K562 (cell line): ENCODE data around the gene DPAGT1. TPM values are rescaled to one million over a fixed set of nuclear protein-coding genes. Genes with fewer than 3 reads are reported as not detected.

Experiments used
- ARNT ChIP-seq, 2 experiments: fragments of 450-650 bp; IDR thresholded peaks; 2 replicates each; pipeline ENCODE4 v1.6.1; 2016; ENCODE audit warnings: mild to moderate bottlenecking in 1 of 2
- BCL6 ChIP-seq: fragments of 250-450 bp; sonication (Bioruptor Pico); IDR thresholded peaks from 2 replicates; pipeline ENCODE4 v1.4.0; 2020
- CHD7 ChIP-seq: fragments of 200-600 bp; sonication (generic); IDR thresholded peaks from one replicate; pipeline ENCODE4 v1.6.1; 2012; ENCODE audit warnings: mild to moderate bottlenecking, low read depth, low read length, inconsistent platforms
- LCOR ChIP-seq: sonication (generic); formaldehyde crosslinking; IDR thresholded peaks from 2 replicates; pipeline ENCODE4 v1.8.0; 2022; ENCODE audit warnings: mild to moderate bottlenecking, missing genetic modification reagents
- PTTG1 ChIP-seq: fragments of 450-650 bp; IDR thresholded peaks from 2 replicates; pipeline ENCODE4 v1.6.1; 2016; ENCODE audit warnings: low read depth, mild to moderate bottlenecking, missing genetic modification characterization, missing compliant biosample characterization
- SMARCA5 ChIP-seq: fragments of 450-650 bp; IDR thresholded peaks from 2 replicates; pipeline ENCODE4 v1.6.1; 2016
- ZNF407 ChIP-seq: fragments of 450-650 bp; IDR thresholded peaks from 2 replicates; pipeline ENCODE4 v1.6.1; 2016; ENCODE audit warnings: low read depth
- polyA plus RNA-seq, 8 experiments: library from polyadenylated mRNA; depleted of rRNA in 4 of 8; stranded (reverse) in 5 of 8; unstranded in 3 of 8; fragments of >200 nt; fragmentation: Nextera tagmentation in 2 of 8; fragmentation: Illumina TruSeq in 1 of 8; extraction: Ambion mirVana in 2 of 8; extraction: Trizol in 1 of 8; gene quantifications; 2 replicates each; pipeline versions ENCODE4 v1.2.1 to v1.2.3, GENCODE V29; 2011 to 2014; ENCODE audit warnings: inconsistent platforms in 1 of 8, missing spikeins in 1 of 8
- total RNA-seq, 7 experiments: library from RNA; depleted of rRNA in 6 of 7; stranded (reverse); fragments of >200 nt in 6 of 7; fragmentation: Illumina TruSeq in 2 of 7; extraction: Trizol in 2 of 7; gene quantifications; 2 replicates each; pipeline versions ENCODE4 v1.2.1 to v1.2.3, GENCODE V29; 2011 to 2021; ENCODE audit warnings: low replicate concordance in 1 of 7

Gene DPAGT1
- total and polyA plus RNA-seq, 9 of the 15 experiments (the other 6 are each of a cell fraction or from before 2014, with no cell fraction given): 29.9 to 135 (median 85.0) TPM

GRCh38 chr11:119057000-119057769 lies 44.5 kb downstream of the DPAGT1 start, which contains the start of gene HYOU1 (continued):
- TF ChIP-seq CHD7 (no peak), PTTG1 (no peak), ZNF407 (no peak), LCOR (CRISPR knock-in tag) (peak; percentile 82), BCL6 (CRISPR knock-in tag) (no peak), SMARCA5 (no peak), ARNT (IDR thresholded peaks at IDR 0.05) (no peak)
